ENCODE data around the gene HMX3.
A peak's percentile ranks its signal among the peaks of the same experiment; 100 is the strongest.

Gene HMX3

DNA sequence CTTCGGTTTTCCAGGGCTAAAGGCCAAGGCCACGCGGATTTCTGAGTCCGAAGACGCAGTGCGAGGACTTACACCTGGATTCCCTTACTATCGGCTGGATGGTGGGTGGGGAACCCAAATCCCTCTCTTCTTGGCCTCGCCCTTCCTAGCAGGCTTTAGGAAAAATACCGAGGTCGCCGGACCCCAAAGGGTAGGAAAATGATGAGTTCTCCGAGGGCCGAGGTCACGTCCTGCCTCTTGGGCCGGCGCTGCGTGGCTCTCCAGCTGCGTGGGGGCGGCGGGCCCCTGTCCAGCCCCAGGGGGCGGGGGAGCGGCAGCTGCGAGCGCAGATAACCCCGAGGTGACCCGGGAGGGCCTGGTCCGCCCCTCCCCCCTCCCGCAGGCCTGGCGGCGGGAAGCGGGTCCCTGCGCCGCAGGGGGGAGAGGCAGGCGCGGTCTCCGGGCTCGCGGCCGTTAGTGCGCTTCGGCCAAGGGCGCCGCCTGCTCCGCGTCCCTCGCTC lies 805 bp upstream of the HMX3 start:
- DNase-seq, result no peak

GRCh38 chr10:123136221-123136805 lies 543 bp downstream of the HMX3 start:
- DNase-seq, result no peak

DNA sequence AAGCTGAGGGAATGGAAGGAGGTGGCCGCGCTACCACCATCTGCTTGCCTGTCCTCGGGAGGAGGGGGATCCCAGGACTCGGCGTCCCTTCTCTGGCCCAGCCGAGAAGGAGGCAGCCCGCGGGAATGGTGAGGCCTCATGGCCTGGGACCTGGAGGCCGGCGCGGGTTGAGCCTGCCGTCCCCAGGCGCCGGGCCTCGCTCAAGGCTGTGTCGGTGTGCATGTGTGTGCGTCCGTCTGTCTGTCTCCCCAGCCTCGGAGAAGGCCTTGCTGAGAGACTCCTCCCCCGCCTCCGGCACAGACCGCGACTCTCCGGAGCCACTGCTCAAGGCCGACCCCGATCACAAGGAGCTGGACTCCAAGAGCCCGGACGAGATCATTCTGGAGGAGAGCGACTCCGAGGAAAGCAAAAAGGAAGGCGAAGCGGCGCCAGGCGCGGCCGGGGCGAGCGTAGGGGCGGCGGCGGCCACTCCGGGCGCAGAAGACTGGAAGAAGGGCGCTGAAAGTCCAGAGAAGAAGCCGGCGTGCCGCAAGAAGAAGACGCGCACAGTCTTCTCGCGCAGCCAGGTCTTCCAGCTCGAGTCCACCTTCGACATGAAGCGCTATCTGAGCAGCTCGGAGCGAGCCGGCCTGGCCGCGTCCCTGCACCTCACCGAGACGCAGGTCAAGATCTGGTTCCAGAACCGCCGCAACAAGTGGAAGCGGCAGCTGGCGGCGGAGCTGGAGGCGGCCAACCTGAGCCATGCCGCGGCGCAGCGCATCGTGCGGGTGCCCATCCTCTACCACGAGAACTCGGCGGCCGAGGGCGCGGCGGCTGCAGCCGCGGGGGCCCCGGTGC lies 1.3 kb downstream of the HMX3 start:
- DNase-seq, result no peak

DNA sequence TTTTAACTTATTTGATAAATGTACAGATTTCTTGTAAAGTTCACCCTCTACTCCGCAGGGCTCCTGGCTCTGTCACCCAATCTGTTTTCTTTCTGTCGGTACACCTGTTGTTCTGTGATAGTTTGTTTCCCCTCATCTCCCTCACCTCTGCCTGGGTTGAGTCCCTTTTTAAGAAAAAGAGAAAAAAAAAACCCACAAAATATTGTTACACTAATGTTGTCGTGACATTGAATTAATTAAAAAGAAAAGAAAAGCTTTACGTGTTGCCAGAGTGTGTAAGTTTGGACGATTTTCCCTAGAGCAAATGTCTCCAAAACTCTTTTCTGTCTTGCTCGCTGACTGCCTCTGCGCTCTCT lies 3.4 kb downstream of the HMX3 start:
- DNase-seq, result no peak

- DNase-seq, result no peak
Observed at GRCh38 chr10:123139521-123140163, 3.9 kb downstream of the HMX3 start.

DNA sequence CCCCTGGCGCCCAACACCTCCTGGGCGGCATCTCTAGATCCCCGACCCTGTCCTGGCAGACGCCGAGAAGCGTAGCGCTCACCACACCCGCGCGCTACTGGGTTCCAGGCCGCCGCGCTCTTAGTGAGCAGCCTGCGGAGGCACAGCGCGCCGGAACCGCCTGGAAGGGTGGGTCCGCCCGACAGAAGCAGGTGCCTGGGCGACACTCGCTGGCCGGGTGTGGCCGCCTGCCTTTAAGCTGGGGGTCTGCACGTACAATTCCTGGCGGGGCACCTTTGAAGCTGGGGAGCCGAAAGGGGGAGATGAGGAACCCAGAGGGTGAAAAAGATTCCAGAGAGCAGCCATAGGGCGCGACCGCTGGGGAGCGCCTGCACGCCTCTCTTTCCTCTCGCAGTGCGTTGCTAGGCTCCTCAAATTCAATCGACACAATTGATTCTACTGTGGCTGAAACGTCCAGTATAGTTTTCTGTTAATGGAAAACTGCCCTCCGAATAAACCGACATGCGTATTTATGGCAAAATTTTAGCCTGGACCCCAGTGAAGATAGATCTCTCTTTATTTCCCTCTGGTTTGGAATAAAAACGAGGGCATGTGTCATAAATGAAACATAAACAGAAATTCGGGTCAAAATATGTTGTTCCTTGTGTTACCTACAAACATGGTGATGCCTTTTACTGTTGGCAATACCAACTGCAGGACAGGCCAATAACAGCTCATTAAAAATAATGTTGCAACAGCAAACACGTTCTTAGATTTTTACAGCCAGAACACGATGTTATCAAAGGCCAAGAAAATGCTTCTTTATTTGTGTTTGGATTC lies 4.6 kb downstream of the HMX3 start:
- DNase-seq, result no peak

GRCh38 chr10:123140983-123141390 lies 5.2 kb downstream of the HMX3 start:
- DNase-seq, result no peak

GRCh38 chr10:123141791-123142700 lies 6.3 kb downstream of the HMX3 start:
- no peak for DNase-seq

- DNase-seq, result no peak
Observed at GRCh38 chr10:123142701-123143161, 7.0 kb downstream of the HMX3 start.

DNA sequence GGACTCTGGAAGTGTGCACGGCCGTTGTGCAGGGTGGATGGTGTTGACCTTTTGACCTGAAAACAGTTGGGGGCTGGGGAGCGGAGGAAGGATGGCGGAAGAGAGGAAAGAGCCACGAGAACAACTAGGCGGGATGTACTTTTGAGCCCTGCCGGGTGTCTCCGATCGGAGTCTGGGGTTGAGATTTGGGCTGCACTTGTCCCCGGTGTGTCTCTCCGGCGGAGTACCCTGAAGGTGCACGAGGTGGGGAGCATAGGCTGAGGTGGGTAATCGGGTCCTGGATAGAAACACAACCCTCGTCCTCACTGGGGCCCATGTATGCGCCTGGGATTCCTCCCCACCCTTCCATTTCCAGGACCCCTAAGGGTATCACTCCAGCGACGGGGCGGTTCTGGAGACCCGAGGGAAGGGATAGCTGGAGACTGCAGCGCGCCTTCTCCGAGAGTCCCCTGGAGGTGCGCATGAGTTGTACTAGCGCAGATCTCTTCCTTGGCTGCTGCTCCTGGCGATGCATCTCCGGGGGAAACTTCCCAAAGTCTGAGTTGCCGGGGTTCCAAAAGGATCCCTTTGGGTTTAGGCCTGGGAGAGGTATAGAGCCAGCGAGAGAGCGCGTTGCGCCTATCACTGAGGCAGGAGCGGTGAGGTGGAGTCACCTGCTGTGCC lies 7.5 kb downstream of the HMX3 start:
- DNase-seq, result no peak

- no peak for DNase-seq
Observed at GRCh38 chr10:123143825-123144168, 8.0 kb downstream of the HMX3 start.

- no peak for DNase-seq
Observed at GRCh38 chr10:123144697-123145541, 9.1 kb downstream of the HMX3 start.

DNA sequence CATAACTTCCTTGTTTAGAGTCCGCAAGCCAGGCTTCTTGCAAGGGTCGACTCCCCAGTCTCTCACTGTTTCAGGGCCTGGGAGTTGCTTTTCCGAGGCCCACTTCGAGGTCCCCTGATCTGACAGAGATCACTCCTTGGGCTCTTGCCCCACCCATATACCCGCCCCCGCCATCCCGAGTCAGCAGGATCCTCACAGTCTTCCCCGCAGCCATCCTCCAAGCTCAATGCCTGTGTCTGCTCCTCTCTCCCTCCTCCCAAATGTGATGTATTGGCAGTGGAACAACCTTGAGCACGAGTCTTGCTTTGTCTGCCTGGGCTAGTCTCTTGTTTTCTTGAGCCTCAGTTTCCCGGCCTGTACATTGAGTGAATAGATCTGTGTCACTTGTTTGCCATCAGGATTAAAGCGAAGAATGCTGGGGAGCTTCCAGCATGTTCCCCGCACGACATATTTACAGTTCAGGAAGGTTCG lies 9.8 kb downstream of the HMX3 start:
- DNase-seq, result no peak

DNA sequence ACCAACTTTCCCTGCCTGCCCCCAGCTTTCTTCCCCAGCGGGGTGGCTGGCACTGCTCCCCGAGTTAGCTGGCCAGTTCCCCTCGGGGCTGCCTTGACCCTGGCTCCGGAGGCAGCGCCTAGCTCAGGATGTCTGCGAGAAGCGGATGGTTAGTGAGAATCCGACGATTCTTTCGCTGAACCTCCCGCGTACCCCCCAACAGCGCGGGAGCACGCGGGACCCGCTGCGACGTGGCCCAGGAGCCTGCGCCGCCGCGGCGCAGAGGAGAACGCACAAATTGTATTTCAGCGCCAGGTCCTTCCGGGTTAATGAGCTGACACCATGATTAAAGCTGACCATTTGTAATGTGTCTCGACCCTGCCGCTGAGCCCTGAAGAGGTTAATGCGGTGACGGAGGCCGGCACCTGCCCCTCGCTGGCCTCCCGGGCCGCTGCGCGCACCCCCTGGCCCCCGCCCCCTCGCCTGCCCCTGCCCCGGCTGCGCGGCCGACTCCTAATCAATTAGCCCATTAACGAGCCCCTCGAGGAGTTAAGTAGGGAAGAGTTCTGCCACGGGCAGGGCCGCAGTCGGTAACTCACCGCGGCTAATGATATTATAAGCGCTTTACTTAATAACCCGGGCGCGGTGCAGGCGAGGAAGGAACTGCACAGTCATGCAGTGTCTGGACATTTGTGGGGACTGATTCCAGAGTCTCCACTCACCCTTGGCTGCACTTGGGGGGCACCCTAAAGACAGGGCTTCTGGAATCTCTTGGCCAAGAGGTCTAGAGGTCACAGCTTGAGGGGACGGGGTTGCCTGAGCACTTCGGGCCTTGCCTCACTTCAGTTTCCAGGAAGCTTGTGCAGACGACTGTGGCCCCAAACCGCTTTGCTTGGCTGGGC lies 10.5 kb downstream of the HMX3 start:
- no peak for DNase-seq

- DNase-seq, result no peak
Observed at GRCh38 chr10:123146894-123147634, 11.3 kb downstream of the HMX3 start.

DNA sequence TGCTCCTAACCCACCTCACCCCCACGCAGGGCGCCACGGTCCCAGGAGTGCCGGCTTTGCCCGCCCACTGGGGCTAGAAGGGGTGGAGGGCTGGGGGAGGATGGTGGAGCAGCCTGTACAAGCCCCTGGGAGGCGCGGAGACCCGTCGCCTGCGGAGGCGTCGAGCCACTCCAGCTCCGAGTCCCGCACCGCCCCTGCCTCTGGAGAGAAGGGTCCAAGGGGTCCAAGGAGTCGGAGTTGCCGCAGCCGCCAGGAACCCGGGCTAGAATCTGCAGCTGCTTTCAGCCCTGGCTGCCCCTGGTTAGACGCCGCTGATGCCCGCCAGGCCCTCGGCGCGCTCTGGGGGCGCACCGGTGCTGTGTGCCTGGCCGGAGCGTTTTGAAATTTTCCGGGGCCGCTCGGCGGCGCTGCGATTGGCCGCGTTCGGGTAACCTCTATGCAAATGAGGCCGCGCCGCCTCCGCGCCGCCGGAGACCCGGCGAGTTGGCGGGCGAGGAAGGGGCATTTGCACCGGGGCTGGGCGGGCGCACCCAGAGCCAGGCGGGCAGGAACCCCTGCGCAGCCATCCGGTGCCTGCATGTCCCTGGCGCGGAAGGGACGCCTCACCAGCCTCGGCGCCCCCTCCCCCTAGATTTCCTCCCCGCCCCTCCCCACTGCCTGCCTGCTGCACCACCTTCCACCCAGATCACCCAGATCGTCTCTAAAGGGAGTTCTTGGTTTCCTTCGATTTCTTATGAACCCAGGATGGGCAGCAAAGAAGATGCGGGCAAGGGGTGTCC lies 12.1 kb downstream of the HMX3 start, which contains the start of gene HMX2:
Gene HMX2 (plus strand): TSS at position 502 of the 779 bp plus-strand sequence. CDS start 243 bp downstream, at position 745.
- peak; percentile 29 for DNase-seq

DNA sequence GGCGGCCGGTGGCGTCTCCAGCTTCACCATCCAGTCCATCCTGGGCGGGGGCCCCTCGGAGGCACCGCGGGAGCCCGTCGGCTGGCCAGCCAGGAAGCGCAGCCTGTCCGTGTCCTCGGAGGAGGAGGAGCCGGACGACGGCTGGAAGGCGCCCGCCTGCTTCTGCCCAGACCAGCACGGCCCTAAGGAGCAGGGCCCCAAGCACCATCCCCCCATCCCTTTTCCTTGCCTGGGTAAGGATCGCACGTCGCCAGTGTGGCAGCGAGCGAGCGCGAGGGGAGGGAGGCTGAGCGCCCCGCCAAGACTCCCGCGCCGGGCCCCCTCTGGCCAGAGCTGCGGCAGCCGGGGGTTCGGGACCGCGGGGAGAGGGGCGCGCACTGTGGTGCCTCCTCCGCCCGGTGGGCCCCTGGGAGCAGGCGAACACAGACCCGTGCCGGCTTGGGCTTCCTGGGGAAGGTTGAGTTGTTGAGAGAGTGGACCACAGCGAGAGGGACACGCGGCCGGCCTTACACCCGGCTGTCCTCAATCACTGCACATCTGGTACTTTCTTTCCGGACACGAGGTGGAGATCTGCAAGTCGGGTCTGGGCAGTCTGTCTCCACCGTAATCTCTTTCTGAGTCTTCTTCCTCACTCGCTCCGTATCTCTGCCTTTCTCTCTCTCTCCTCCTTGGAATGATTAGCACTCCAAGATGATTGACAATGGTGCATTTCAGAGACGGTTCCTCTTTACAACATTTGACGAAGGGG lies 12.8 kb downstream of the HMX3 start:
- no peak for DNase-seq

Data from CD4-positive, alpha-beta T cell treated with Interleukin-17A for 1 hour (primary cell).